Measurements from ENCODE around the gene OR51V1. TPM values are rescaled to one million over a fixed set of nuclear protein-coding genes. Genes with fewer than 3 reads are reported as not detected.

OR51V1 gene
- total and polyA plus RNA-seq, 7 donors: not detected

DNA sequence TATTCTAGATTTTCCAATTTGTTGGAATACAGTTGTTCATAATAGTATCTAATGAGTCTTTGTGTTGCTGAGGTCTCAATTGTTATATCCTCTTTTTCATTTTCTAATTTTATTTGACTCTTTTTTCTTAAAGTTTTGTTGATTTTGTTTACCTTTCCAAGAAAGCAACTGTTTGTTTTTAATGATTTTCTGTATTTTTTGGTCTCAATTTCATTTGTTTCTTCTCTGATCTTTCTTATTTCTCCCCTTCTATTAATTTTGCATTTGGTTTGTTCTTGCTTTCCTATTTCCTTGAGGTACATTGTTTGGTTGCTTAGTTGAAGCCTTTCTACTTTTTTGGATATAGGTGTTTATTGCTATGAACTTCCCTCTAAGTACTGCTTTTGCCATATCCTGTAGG lies 40.7 kb downstream of the OR51V1 start:
- DNase-seq (no peak), ATAC-seq (no peak)
- Histone ChIP-seq H3K4me1 (no peaks in the 10 kb centered on the region), H3K4me3 (no peak overlapping the region), H3K36me3 (ENCODE audit: insufficient read depth in 1 of 2, low read depth in 1 of 2) (no peaks in the 10 kb centered on the region), H3K9me3 (no peaks in the 10 kb centered on the region), H3K27ac (no peak overlapping the region), H3K27me3 (ENCODE audit: insufficient read depth in 3 of 3, low read length in 2 of 3) (no peaks in the 10 kb centered on the region)
- intact Hi-C loops (cut with DNase I): no loop called here
- TF ChIP-seq, protein P1, sequence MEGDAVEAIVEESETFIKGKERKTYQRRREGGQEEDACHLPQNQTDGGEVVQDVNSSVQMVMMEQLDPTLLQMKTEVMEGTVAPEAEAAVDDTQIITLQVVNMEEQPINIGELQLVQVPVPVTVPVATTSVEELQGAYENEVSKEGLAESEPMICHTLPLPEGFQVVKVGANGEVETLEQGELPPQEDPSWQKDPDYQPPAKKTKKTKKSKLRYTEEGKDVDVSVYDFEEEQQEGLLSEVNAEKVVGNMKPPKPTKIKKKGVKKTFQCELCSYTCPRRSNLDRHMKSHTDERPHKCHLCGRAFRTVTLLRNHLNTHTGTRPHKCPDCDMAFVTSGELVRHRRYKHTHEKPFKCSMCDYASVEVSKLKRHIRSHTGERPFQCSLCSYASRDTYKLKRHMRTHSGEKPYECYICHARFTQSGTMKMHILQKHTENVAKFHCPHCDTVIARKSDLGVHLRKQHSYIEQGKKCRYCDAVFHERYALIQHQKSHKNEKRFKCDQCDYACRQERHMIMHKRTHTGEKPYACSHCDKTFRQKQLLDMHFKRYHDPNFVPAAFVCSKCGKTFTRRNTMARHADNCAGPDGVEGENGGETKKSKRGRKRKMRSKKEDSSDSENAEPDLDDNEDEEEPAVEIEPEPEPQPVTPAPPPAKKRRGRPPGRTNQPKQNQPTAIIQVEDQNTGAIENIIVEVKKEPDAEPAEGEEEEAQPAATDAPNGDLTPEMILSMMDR (IDR thresholded peaks at IDR 0.05): no peak

DNA sequence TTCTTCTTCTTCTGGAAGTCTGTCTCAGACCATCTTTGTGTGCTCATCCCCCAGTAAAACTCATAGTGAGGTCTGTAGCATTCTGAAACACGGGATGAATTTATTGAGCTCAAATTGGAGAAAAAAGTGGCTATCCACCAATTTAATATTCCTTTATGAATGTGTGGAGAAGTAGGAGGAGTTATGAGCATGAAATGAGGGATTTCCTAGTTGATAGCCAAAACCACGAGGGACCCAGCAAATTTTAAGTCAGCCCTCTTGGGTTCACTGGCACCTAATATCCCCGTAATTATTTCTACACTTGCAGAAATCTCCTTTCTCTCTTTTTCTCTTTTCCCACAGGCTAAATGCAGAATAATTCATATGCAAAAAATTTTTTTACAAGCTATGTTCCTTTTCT lies 45.8 kb downstream of the OR51V1 start, which contains the start of gene OR52A1:
Gene OR52A1 (minus strand): TSS at position 101 of the 400 bp plus-strand sequence. CDS start 2,388 bp downstream, outside the sequence.
- TF ChIP-seq, protein P1 (IDR thresholded peaks at IDR 0.05): no peak
- H3K4me1 ChIP-seq: no peaks in the 10 kb centered on the region
- 48 to 55% (median 50%) methylated on average over 3 of the region's 3 CpGs for WGBS, 3 donors
- no peak within 1 kb of the TSS for H3K4me3 ChIP-seq
- no peak for DNase-seq
- no peaks in the 10 kb centered on the region for H3K27me3 ChIP-seq (ENCODE audit: insufficient read depth in 3 of 3, low read length in 2 of 3)
- ATAC-seq: no peak
- H3K36me3 ChIP-seq (ENCODE audit: insufficient read depth in 1 of 2, low read depth in 1 of 2): no peaks in the 10 kb centered on the region
- intact Hi-C loops (cut with DNase I): no loop called here
- no peak within 1 kb of the TSS for H3K27ac ChIP-seq
- no peaks in the 10 kb centered on the region for H3K9me3 ChIP-seq

DNA sequence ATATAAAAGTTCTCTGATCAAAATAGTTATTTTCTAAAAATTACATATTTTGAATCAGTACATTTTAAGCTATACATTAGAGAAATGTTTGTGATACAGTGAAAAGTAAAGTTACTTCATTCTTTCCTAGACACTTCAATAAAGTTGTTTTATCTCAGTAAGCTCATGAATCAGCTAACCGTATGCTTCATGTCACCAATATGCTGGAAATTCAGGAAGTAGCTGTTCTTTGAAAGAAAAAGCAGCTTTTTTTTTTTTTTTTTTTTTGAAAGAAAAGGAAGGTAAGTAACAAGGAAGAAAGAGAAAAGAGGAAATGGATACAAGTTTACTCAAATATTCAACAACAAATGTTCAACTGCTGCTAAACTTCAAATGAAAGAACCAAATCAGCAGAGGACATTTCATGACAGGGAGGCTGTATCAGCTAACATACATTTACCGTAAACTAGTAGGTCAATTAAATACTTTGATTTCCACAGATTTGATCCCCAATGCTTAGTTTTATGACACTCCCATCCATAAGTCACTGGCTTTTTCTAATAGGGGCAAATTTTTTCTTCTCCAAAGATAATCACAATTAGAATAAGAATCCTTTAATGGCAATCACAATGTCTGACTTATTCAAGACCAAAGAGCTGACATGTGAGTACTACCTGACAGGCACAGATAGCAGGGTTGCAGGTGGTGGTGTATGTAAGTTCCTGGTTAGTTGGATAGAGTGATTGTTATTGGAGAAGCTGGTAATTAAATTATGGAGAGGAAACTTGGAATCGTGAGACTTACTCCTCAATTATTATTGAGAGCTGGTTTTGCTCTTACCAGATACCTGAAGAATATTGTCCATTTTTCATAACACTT lies 46.7 kb downstream of the OR51V1 start:
- intact Hi-C loops (cut with DNase I): no loop called here
- WGBS, 3 donors: 58 to 62% (median 58%) methylated on average over 3 of the region's 3 CpGs
- Histone ChIP-seq H3K27ac (no peak overlapping the region), H3K27me3 (ENCODE audit: insufficient read depth in 3 of 3, low read length in 2 of 3) (no peaks in the 10 kb centered on the region), H3K9me3 (no peaks in the 10 kb centered on the region), H3K4me1 (no peaks in the 10 kb centered on the region), H3K4me3 (no peak overlapping the region), H3K36me3 (ENCODE audit: insufficient read depth in 1 of 2, low read depth in 1 of 2) (no peaks in the 10 kb centered on the region)
- ATAC-seq (no peak), DNase-seq (no peak)
- TF ChIP-seq, protein P1 (IDR thresholded peaks at IDR 0.05): no peak

DNA sequence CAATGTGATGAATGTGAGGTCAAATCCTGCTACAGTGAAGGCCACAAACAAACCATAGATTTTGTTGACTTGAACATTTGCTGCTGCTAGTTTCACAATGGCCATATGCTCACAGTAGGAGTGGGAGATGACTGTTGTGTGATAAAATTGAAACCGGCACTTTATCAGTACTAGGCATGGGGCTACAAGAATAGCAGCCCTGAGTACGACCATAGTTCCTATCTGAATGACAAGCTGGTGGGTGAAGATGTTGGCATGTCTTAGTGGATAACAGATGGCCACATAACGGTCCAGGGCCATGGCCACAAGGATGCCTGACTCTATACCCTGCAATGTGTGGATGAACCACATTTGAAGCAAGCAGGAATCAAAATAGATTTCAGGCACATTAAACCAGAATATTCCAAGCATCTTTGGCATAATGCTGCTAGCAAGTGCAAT lies 48.7 kb downstream of the OR51V1 start:
- Histone ChIP-seq H3K4me1 (no peaks in the 10 kb centered on the region), H3K27ac (no peak overlapping the region), H3K9me3 (no peaks in the 10 kb centered on the region), H3K36me3 (ENCODE audit: insufficient read depth in 1 of 2, low read depth in 1 of 2) (no peaks in the 10 kb centered on the region), H3K4me3 (no peak overlapping the region), H3K27me3 (ENCODE audit: insufficient read depth in 3 of 3, low read length in 2 of 3) (no peaks in the 10 kb centered on the region)
- 65 to 69% (median 69%) methylated on average over 3 of the region's 3 CpGs for WGBS, 3 donors
- intact Hi-C loops (cut with DNase I): no loop called here
- no peak for DNase-seq
- TF ChIP-seq, protein P1 (IDR thresholded peaks at IDR 0.05): no peak
- no peak for ATAC-seq

Other genes starting within 250 kb of the OR51V1 start
- not detected for gene OR51A2, start 245.0 kb downstream of the OR51V1 start, total RNA-seq
- gene OR51A2, start 245.0 kb downstream of the OR51V1 start, polyA plus RNA-seq: not detected
- not detected for gene OR51L1, start 205.8 kb downstream of the OR51V1 start, total RNA-seq
- gene OR51L1, start 205.8 kb downstream of the OR51V1 start, polyA plus RNA-seq: not detected
- gene OR52J3, start 154.2 kb downstream of the OR51V1 start, total RNA-seq: not detected
- not detected for gene OR52J3, start 154.2 kb downstream of the OR51V1 start, polyA plus RNA-seq
- not detected for gene OR52E2, start 141.1 kb downstream of the OR51V1 start, total RNA-seq
- not detected for gene OR52E2, start 141.1 kb downstream of the OR51V1 start, polyA plus RNA-seq
- gene OR52E1, start 131.1 kb downstream of the OR51V1 start, total RNA-seq: not detected
- not detected for gene OR52E1, start 131.1 kb downstream of the OR51V1 start, polyA plus RNA-seq
- not detected for gene OR52A5, start 62.3 kb downstream of the OR51V1 start, total RNA-seq
- gene OR52A5, start 62.3 kb downstream of the OR51V1 start, polyA plus RNA-seq: not detected
- gene OR52A1, start 45.9 kb downstream of the OR51V1 start, total RNA-seq: not detected
- gene OR52A1, start 45.9 kb downstream of the OR51V1 start, polyA plus RNA-seq: not detected
- 1,000 to 10,000 TPM in 1 of 4 donors, 100 to 1,000 TPM in 1, 10 to 100 TPM in 2; 22.9 to 2,413 (median 247) TPM for gene HBB, start 26.4 kb upstream of the OR51V1 start, total RNA-seq
- gene HBB, start 26.4 kb upstream of the OR51V1 start, polyA plus RNA-seq: 10 to 100 TPM in 2 of 3 donors, 1 to 10 TPM in 1; 7.8 to 16.1 (median 11.3) TPM
- gene HBD, start 33.8 kb upstream of the OR51V1 start, total RNA-seq: 1 to 10 TPM in 2 of 4 donors, not detected in 2; 1.6 to 6.2 TPM
- gene HBD, start 33.8 kb upstream of the OR51V1 start, polyA plus RNA-seq: under 1 TPM in 1 of 3 donors, not detected in 2; 0.17 TPM
- gene HBG1, start 49.2 kb upstream of the OR51V1 start, total RNA-seq: 1 to 10 TPM in 1 of 4 donors, not detected in 3; 1.3 TPM
- gene HBG1, start 49.2 kb upstream of the OR51V1 start, polyA plus RNA-seq: not detected
- gene HBG2, start 54.1 kb upstream of the OR51V1 start, total RNA-seq: 1 to 10 TPM in 1 of 4 donors, not detected in 3; 1.0 TPM
- not detected for gene HBG2, start 54.1 kb upstream of the OR51V1 start, polyA plus RNA-seq
- gene HBE1, start 69.3 kb upstream of the OR51V1 start, total RNA-seq: not detected
- not detected for gene HBE1, start 69.3 kb upstream of the OR51V1 start, polyA plus RNA-seq
- gene OR51B4, start 101.3 kb upstream of the OR51V1 start, total RNA-seq: not detected
- gene OR51B4, start 101.3 kb upstream of the OR51V1 start, polyA plus RNA-seq: not detected
- gene OR51B2, start 123.6 kb upstream of the OR51V1 start, total RNA-seq: not detected
- gene OR51B2, start 123.6 kb upstream of the OR51V1 start, polyA plus RNA-seq: not detected
- gene OR51B5, start 142.8 kb upstream of the OR51V1 start, total RNA-seq: not detected
- gene OR51B5, start 142.8 kb upstream of the OR51V1 start, polyA plus RNA-seq: not detected
- gene OR51B6, start 150.8 kb upstream of the OR51V1 start, total RNA-seq: not detected
- not detected for gene OR51B6, start 150.8 kb upstream of the OR51V1 start, polyA plus RNA-seq
- gene OR51M1, start 183.1 kb upstream of the OR51V1 start, total RNA-seq: not detected
- gene OR51M1, start 183.1 kb upstream of the OR51V1 start, polyA plus RNA-seq: not detected
- gene OR51Q1, start 221.4 kb upstream of the OR51V1 start, total RNA-seq: not detected
- not detected for gene OR51Q1, start 221.4 kb upstream of the OR51V1 start, polyA plus RNA-seq
- not detected for gene OR51I1, start 240.8 kb upstream of the OR51V1 start, total RNA-seq
- gene OR51I1, start 240.8 kb upstream of the OR51V1 start, polyA plus RNA-seq: not detected
- not detected for gene OR51I2, start 248.6 kb upstream of the OR51V1 start, total RNA-seq
- gene OR51I2, start 248.6 kb upstream of the OR51V1 start, polyA plus RNA-seq: not detected

Data from psoas muscle (tissue), 8 donors.